Measurements from ENCODE around the gene CXCL17.

DNA sequence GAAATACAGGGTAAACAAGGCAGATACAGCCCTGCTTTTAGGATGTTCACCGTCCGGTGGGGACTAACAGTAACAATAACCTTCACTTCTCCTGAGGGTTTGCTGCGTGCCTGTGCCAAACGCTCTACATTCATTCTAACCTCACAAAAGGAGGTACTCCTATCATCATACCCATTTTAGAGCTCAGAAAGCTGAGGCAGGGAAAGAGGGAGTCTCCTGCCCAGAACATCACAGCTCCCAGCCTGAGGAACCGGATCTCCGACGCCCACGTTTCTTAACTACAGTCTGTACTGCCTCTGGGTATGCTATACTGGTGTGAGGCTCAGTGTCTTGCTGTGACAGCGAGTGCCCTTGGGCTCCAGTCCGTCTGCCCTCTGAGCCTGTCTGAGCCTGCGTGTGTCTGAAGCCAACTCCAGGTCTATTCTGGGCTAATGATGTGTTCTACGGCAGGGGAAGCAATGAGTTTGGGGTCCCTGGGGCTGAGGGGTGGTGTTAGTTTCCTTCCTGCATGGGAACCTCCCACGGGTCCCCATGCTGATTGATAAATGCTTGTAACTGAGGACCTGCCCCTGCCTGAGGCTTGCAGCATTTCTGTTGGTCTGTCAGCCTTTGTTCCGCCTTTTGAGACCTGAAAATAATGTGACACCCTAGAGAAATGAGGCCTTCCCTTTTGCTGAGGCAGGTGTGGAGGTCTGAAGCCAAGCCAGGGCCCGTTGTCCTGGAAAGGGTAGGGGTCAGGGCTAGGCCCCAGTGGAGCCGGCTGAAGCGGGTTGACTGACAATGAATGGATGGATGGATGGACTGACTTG is 20.4 kb downstream of the CXCL17 start:
- no peak for TF ChIP-seq GATA2 (IDR thresholded peaks at IDR 0.05; ENCODE audit: low read depth, low read length)
- no peak for TF ChIP-seq GATA3 (IDR thresholded peaks at IDR 0.05; ENCODE audit: low read depth, low read length)

All from SH-SY5Y (cell line).